Liver (tissue), 9 donors: ENCODE measurements around the gene PTPMT1. TPM values are rescaled to one million over a fixed set of nuclear protein-coding genes. Genes with fewer than 3 reads are reported as not detected.

Source experiments
- DNase-seq: peaks from one replicate; pipeline ENCODE4 v3.0.0-alpha.2; 2017; ENCODE audit warnings: low spot score
- H3K27ac ChIP-seq, 2 donors: one replicate each; pipeline ENCODE4 v1.7.0; 2013; ENCODE audit warnings: inconsistent platforms in 2 of 2, low read length in 2 of 2, control low read depth in 1 of 2, low read depth in 1 of 2, mild to moderate bottlenecking in 1 of 2
- H3K27me3 ChIP-seq, 4 donors: one replicate each; pipeline versions ENCODE4 v1.6.1 to v1.7.0; 2013; ENCODE audit warnings: low read length in 3 of 4, inconsistent platforms in 1 of 4, mild to moderate bottlenecking in 1 of 4, moderate library complexity in 1 of 4; ENCODE audit not compliant: control insufficient read depth in 4 of 4, insufficient read depth in 4 of 4
- H3K36me3 ChIP-seq, 4 donors: one replicate each; pipeline versions ENCODE4 v1.6.1 to v1.7.0; 2013; ENCODE audit warnings: low read length in 3 of 4, mild to moderate bottlenecking in 3 of 4, low read depth in 1 of 4, moderate library complexity in 1 of 4; ENCODE audit not compliant: control insufficient read depth in 4 of 4, insufficient read depth in 3 of 4
- H3K4me1 ChIP-seq, 4 donors: one replicate each; pipeline versions ENCODE4 v1.6.1 to v1.7.0; 2013; ENCODE audit warnings: low read length in 3 of 4, mild to moderate bottlenecking in 3 of 4, moderate library complexity in 1 of 4; ENCODE audit not compliant: control insufficient read depth in 4 of 4, insufficient read depth in 4 of 4
- H3K4me3 ChIP-seq, 3 donors: one replicate each; pipeline versions ENCODE4 v1.6.1 to v1.7.0; 2013; ENCODE audit warnings: low read length in 3 of 3, control low read depth in 1 of 3, low read depth in 1 of 3, mild to moderate bottlenecking in 1 of 3
- H3K9ac ChIP-seq, 2 donors: one replicate each; pipeline ENCODE4 v1.7.0; 2013; ENCODE audit warnings: low read length in 2 of 2, mild to moderate bottlenecking in 2 of 2, moderate library complexity in 2 of 2, control low read depth in 1 of 2, low read depth in 1 of 2
- H3K9me3 ChIP-seq, 4 donors: one replicate each; pipeline versions ENCODE4 v1.6.1 to v1.7.0; 2013; ENCODE audit warnings: low read length in 3 of 4; ENCODE audit not compliant: control insufficient read depth in 4 of 4
- ATF3 ChIP-seq: IDR thresholded peaks from 2 replicates; pipeline ENCODE4 v1.6.1; 2016; ENCODE audit warnings: antibody characterized with exemption
- EGR1 ChIP-seq, 2 donors: IDR thresholded peaks; 2 replicates each; pipeline ENCODE4 v1.6.1; 2016 to 2018; ENCODE audit warnings: antibody characterized with exemption in 2 of 2, low read depth in 2 of 2
- FOXA1 ChIP-seq: IDR thresholded peaks from 2 replicates; pipeline ENCODE4 v1.6.1; 2016; ENCODE audit warnings: antibody characterized with exemption
- FOXA2 ChIP-seq: IDR thresholded peaks from 2 replicates; pipeline ENCODE4 v1.6.1; 2016; ENCODE audit warnings: antibody characterized with exemption
- GABPA ChIP-seq, 2 donors: IDR thresholded peaks in 1 of 2; conservative IDR thresholded peaks in 1 of 2; 2 replicates each; pipeline ENCODE4 v1.6.1; 2016; ENCODE audit warnings: antibody characterized with exemption in 2 of 2, mild to moderate bottlenecking in 1 of 2, moderate library complexity in 1 of 2
- HNF4A ChIP-seq, 2 donors: conservative IDR thresholded peaks; 2 replicates each; pipeline ENCODE4 v1.6.1; 2016; ENCODE audit warnings: antibody characterized with exemption in 2 of 2, mild to moderate bottlenecking in 2 of 2
- HNF4G ChIP-seq: IDR thresholded peaks from 2 replicates; pipeline ENCODE4 v1.6.1; 2016; ENCODE audit warnings: antibody characterized with exemption
- JUND ChIP-seq, 2 donors: IDR thresholded peaks; 2 replicates each; pipeline ENCODE4 v1.6.1; 2016; ENCODE audit warnings: antibody characterized with exemption in 2 of 2
- MAX ChIP-seq: IDR thresholded peaks from 2 replicates; pipeline ENCODE4 v1.6.1; 2016; ENCODE audit warnings: antibody characterized with exemption
- NR2F2 ChIP-seq: IDR thresholded peaks from 2 replicates; pipeline ENCODE4 v1.6.1; 2016; ENCODE audit warnings: antibody characterized with exemption
- RAD21 ChIP-seq, 2 donors: IDR thresholded peaks; 2 replicates each; pipeline ENCODE4 v1.6.1; 2016; ENCODE audit warnings: antibody characterized with exemption in 2 of 2, mild to moderate bottlenecking in 2 of 2
- REST ChIP-seq: IDR thresholded peaks from 2 replicates; pipeline ENCODE4 v1.6.1; 2016; ENCODE audit warnings: antibody characterized with exemption, mild to moderate bottlenecking
- RXRA ChIP-seq, 2 donors: IDR thresholded peaks; 2 replicates each; pipeline ENCODE4 v1.6.1; 2017 to 2018; ENCODE audit warnings: antibody characterized with exemption in 2 of 2, mild to moderate bottlenecking in 1 of 2
- SP1 ChIP-seq: IDR thresholded peaks from 2 replicates; pipeline ENCODE4 v1.6.1; 2018; ENCODE audit warnings: antibody characterized with exemption, mild to moderate bottlenecking
- TAF1 ChIP-seq: conservative IDR thresholded peaks from 2 replicates; pipeline ENCODE4 v1.6.1; 2016; ENCODE audit warnings: antibody characterized with exemption, mild to moderate bottlenecking
- YY1 ChIP-seq: IDR thresholded peaks from 2 replicates; pipeline ENCODE4 v1.6.1; 2016; ENCODE audit warnings: antibody characterized with exemption, mild to moderate bottlenecking
- ZBTB33 ChIP-seq: IDR thresholded peaks from 2 replicates; pipeline ENCODE4 v1.6.1; 2016; ENCODE audit warnings: antibody characterized with exemption
- WGBS: extraction: QIAGEN DNeasy Blood & Tissue Kit; methylation state at CpG from one replicate; pipeline ENCODE4 v1.1.7; 2013; 5-methylcytosine and 5-hydroxymethylcytosine counted together
- polyA plus RNA-seq, 2 donors: library from polyadenylated mRNA; stranded (reverse) in 1 of 2; unstranded in 1 of 2; fragments of 200-250 nt in 1 of 2; fragments of >200 nt in 1 of 2; fragmentation: Nextera tagmentation in 1 of 2; extraction: Ambion mirVana in 1 of 2; gene quantifications; one replicate each; pipeline versions ENCODE4 v1.2.1 to v1.2.3, GENCODE V29; 2013 to 2015
- total RNA-seq, 2 donors: library from RNA; depleted of rRNA; stranded (reverse); fragments of >200 nt; gene quantifications; one replicate each; pipeline ENCODE4 v1.2.3, GENCODE V29; 2014
- TF ChIP-seq, protein P1 (sequence below): fragments of 150-350 bp; IDR thresholded peaks from 2 replicates; pipeline ENCODE4 v1.5.1; 2017; ENCODE audit warnings: improper control_type of control experiment, low read depth, low read length; ENCODE audit not compliant: missing input control
- donor health status: healthy.
- donor health status: healthy.
- donor health status: healthy.
- donor health status: healthy.
- donor health status: healthy.

The PTPMT1 gene
- total and polyA plus RNA-seq, 4 donors, result 28.7 to 40.4 (median 33.5) TPM

DNA sequence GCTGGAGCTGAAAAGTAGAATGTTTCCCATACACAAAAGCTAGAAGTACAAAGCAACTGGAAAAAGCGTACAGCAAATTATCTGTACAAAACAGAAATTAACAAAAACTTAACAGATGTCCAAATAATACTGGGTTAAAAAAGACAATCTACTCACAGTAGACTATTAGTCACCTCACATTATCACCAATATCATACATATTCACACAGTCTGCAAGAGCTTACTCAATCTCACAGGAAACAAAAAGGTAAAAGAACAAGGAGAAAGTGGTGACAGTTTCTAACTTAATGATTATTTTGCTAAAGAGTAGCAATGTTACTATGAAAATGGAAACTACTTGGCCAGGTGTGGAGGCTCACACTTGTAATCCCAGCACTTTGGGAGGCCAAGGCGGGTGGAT is 24.3 kb upstream of the PTPMT1 start:
- DNase-seq, result no peak
- Histone ChIP-seq H3K27ac (no peak overlapping the region), H3K4me3 (no peak overlapping the region), H3K27me3 (no peaks in the 10 kb centered on the region), H3K36me3 (no peaks in the 10 kb centered on the region), H3K9me3 (no peaks in the 10 kb centered on the region), H3K9ac (no peak overlapping the region), H3K4me1 (peaks cover 9 to 28% (median 18%) of the 10 kb centered on the region in 4 donors)
- 95% methylated on average over 2 of the region's 2 CpGs for WGBS
- TF ChIP-seq TAF1, result no peak
- no peak for TF ChIP-seq JUND (IDR thresholded peaks at IDR 0.05)
- TF ChIP-seq, protein P1, sequence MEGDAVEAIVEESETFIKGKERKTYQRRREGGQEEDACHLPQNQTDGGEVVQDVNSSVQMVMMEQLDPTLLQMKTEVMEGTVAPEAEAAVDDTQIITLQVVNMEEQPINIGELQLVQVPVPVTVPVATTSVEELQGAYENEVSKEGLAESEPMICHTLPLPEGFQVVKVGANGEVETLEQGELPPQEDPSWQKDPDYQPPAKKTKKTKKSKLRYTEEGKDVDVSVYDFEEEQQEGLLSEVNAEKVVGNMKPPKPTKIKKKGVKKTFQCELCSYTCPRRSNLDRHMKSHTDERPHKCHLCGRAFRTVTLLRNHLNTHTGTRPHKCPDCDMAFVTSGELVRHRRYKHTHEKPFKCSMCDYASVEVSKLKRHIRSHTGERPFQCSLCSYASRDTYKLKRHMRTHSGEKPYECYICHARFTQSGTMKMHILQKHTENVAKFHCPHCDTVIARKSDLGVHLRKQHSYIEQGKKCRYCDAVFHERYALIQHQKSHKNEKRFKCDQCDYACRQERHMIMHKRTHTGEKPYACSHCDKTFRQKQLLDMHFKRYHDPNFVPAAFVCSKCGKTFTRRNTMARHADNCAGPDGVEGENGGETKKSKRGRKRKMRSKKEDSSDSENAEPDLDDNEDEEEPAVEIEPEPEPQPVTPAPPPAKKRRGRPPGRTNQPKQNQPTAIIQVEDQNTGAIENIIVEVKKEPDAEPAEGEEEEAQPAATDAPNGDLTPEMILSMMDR, result no peak
- no peak for TF ChIP-seq HNF4G
- TF ChIP-seq GABPA (IDR thresholded peaks at IDR 0.05 in 1 of 2, conservative IDR thresholded peaks at IDR 0.05 in 1 of 2), result no peak
- no peak for TF ChIP-seq ZBTB33

DNA sequence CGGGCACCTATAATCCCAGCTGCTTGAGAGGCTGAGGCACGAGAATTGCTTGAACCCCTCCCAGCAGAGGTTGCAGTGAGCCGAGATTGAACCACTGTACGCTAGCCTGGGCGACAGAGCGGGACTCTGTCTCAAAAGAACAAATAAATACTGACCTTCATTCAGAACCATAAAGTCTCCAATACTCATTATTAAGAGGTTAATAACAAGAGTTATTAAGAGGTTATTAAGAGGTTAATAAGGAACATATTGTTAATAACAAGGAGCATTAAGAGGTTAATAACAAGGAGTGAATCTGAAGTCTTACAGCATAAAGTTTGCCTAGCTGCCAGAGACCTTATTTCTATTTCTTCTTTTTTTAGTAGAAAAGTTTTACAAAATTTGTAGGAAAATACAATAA is 20.1 kb upstream of the PTPMT1 start:
- H3K27ac ChIP-seq, result no peak overlapping the region
- 95% methylated on average over 6 of the region's 6 CpGs for WGBS
- H3K9ac ChIP-seq, result no peak overlapping the region
- no peaks in the 10 kb centered on the region for H3K36me3 ChIP-seq
- H3K9me3 ChIP-seq, result no peaks in the 10 kb centered on the region
- no peaks in the 10 kb centered on the region for H3K27me3 ChIP-seq
- no peak for TF ChIP-seq JUND (IDR thresholded peaks at IDR 0.05)
- TF ChIP-seq GABPA (IDR thresholded peaks at IDR 0.05 in 1 of 2, conservative IDR thresholded peaks at IDR 0.05 in 1 of 2), result no peak
- no peak for TF ChIP-seq HNF4A (conservative IDR thresholded peaks at IDR 0.05)
- TF ChIP-seq SP1, result no peak
- TF ChIP-seq FOXA1, result no peak
- TF ChIP-seq NR2F2, result no peak
- TF ChIP-seq ATF3, result no peak
- TF ChIP-seq EGR1 (IDR thresholded peaks at IDR 0.05; ENCODE audit: low read depth in 2 of 2), result no peak
- no peak for TF ChIP-seq TAF1
- TF ChIP-seq, protein P1, result no peak
- no peak for TF ChIP-seq FOXA2
- no peak for TF ChIP-seq MAX
- no peak for TF ChIP-seq HNF4G
- TF ChIP-seq YY1, result no peak
- TF ChIP-seq RAD21 (IDR thresholded peaks at IDR 0.05), result no peak
- no peak for TF ChIP-seq REST
- TF ChIP-seq RXRA (IDR thresholded peaks at IDR 0.05), result no peak
- no peak for TF ChIP-seq ZBTB33
- no peak overlapping the region for H3K4me3 ChIP-seq
- DNase-seq, result no peak
- H3K4me1 ChIP-seq, result peaks cover 10 to 32% (median 17%) of the 10 kb centered on the region in 4 donors
